ENCODE data around the gene NEO1.

DNA sequence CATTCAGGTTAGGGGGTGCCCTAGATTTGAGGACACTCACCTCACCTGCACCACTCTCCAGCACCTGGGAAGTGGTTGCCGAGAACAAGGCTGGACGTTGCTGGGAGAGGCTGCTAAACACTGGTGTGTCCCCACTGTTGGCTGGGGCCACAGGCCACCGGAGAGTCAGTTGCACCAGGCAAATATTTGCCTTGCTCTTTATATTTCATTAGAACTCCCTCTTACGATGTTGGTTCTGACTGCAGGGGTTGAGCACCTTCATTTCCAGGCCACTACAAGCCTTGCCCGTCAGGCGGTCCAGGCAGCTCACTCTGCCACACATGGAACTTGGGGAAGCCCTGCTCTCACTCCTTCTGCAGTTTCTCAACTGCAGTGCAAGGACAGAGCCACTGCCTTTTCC is 285.8 kb downstream of the NEO1 start:
- TF ChIP-seq, protein P1, sequence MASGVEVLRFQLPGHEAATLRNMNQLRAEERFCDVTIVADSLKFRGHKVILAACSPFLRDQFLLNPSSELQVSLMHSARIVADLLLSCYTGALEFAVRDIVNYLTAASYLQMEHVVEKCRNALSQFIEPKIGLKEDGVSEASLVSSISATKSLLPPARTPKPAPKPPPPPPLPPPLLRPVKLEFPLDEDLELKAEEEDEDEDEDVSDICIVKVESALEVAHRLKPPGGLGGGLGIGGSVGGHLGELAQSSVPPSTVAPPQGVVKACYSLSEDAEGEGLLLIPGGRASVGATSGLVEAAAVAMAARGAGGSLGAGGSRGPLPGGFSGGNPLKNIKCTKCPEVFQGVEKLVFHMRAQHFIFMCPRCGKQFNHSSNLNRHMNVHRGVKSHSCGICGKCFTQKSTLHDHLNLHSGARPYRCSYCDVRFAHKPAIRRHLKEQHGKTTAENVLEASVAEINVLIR (CRISPR knock-in tag; IDR thresholded peaks at IDR 0.05): no peak
- TF ChIP-seq ZNF146 (CRISPR knock-in tag; IDR thresholded peaks at IDR 0.05; ENCODE audit: unreplicated experiment) (no peak), SREBF1 (IDR thresholded peaks at IDR 0.05; ENCODE audit: borderline replicate concordance, low read depth, low read length) (no peak), ZBTB8A (IDR thresholded peaks at IDR 0.05; ENCODE audit: partially characterized antibody) (no peak), POLR2AphosphoS5 (IDR thresholded peaks at IDR 0.05; ENCODE audit: control insufficient read depth, insufficient read depth, low read depth, low read length) (no peak), RB1 (IDR thresholded peaks at IDR 0.05; ENCODE audit: low read depth) (no peak), SMC3 (conservative IDR thresholded peaks at IDR 0.05; ENCODE audit: insufficient read depth, low read depth, low read length) (no peak)
- TF ChIP-seq, protein P2, sequence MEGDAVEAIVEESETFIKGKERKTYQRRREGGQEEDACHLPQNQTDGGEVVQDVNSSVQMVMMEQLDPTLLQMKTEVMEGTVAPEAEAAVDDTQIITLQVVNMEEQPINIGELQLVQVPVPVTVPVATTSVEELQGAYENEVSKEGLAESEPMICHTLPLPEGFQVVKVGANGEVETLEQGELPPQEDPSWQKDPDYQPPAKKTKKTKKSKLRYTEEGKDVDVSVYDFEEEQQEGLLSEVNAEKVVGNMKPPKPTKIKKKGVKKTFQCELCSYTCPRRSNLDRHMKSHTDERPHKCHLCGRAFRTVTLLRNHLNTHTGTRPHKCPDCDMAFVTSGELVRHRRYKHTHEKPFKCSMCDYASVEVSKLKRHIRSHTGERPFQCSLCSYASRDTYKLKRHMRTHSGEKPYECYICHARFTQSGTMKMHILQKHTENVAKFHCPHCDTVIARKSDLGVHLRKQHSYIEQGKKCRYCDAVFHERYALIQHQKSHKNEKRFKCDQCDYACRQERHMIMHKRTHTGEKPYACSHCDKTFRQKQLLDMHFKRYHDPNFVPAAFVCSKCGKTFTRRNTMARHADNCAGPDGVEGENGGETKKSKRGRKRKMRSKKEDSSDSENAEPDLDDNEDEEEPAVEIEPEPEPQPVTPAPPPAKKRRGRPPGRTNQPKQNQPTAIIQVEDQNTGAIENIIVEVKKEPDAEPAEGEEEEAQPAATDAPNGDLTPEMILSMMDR (IDR thresholded peaks at IDR 0.05 in 2 of 3, conservative IDR thresholded peaks at IDR 0.05 in 1 of 3; ENCODE audit: insufficient read depth in 2 of 3, low read depth in 1 of 3, low read length in 3 of 3): no peak
- TF ChIP-seq, protein P3, sequence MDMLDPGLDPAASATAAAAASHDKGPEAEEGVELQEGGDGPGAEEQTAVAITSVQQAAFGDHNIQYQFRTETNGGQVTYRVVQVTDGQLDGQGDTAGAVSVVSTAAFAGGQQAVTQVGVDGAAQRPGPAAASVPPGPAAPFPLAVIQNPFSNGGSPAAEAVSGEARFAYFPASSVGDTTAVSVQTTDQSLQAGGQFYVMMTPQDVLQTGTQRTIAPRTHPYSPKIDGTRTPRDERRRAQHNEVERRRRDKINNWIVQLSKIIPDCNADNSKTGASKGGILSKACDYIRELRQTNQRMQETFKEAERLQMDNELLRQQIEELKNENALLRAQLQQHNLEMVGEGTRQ (CRISPR knock-in tag; IDR thresholded peaks at IDR 0.05): no peak
